GM04503 (cell line): Measurements from ENCODE around the gene KSR1.

Experiments
- DNase-seq: peaks from one replicate; pipeline ENCODE4 v3.0.0-alpha.2; 2012; ENCODE audit warnings: low read depth

KSR1 gene

GRCh38 chr17:27535178-27535928 is 79.1 kb downstream of the KSR1 start:
- DNase-seq = no peak

- no peak for DNase-seq
Measured at GRCh38 chr17:27535975-27536374, 79.7 kb downstream of the KSR1 start.

GRCh38 chr17:27536781-27537180 is 80.5 kb downstream of the KSR1 start:
- no peak for DNase-seq

GRCh38 chr17:27538156-27538955 is 82.1 kb downstream of the KSR1 start:
- no peak for DNase-seq

- no peak for DNase-seq
Measured at GRCh38 chr17:27539152-27539551, 82.9 kb downstream of the KSR1 start.

- DNase-seq = no peak
Measured at GRCh38 chr17:27539794-27540317, 83.6 kb downstream of the KSR1 start.

GRCh38 chr17:27540318-27541101 is 84.3 kb downstream of the KSR1 start:
- DNase-seq = peak; percentile 91

GRCh38 chr17:27541301-27542023 is 85.2 kb downstream of the KSR1 start:
- no peak for DNase-seq

- no peak for DNase-seq
Measured at GRCh38 chr17:27542841-27543463, 86.7 kb downstream of the KSR1 start.

- DNase-seq = no peak
Measured at GRCh38 chr17:27543464-27543856, 87.2 kb downstream of the KSR1 start.

GRCh38 chr17:27543958-27544349 is 87.7 kb downstream of the KSR1 start:
- no peak for DNase-seq

- no peak for DNase-seq
Measured at GRCh38 chr17:27544350-27545131, 88.3 kb downstream of the KSR1 start.

- DNase-seq = no peak
Measured at GRCh38 chr17:27545562-27546229, 89.4 kb downstream of the KSR1 start.

GRCh38 chr17:27546624-27547300 is 90.5 kb downstream of the KSR1 start:
- no peak for DNase-seq

- no peak for DNase-seq
Measured at GRCh38 chr17:27547301-27547683, 91.0 kb downstream of the KSR1 start.

GRCh38 chr17:27548369-27548768 is 92.1 kb downstream of the KSR1 start:
- no peak for DNase-seq

- DNase-seq = no peak
Measured at GRCh38 chr17:27549251-27549893, 93.1 kb downstream of the KSR1 start.

GRCh38 chr17:27550291-27550930 is 94.2 kb downstream of the KSR1 start:
- no peak for DNase-seq
